HTR-8/SVneo (cell line): ENCODE data around the gene GGA1.

Experiments used
- DNase-seq: peaks from one replicate; pipeline ENCODE4 v3.0.0; 2011; ENCODE audit warnings: low spot score, mixed read lengths; ENCODE audit not compliant: insufficient read length
- FAIRE-seq: peaks from 2 replicates; lab custom pipeline; 2011; peaks lifted over from hg19 to GRCh38; lab: Jason Lieb, UNC

Gene GGA1

GRCh38 chr22:37627121-37627520 lies 18.5 kb downstream of the GGA1 start:
- FAIRE-seq (no peak), DNase-seq (no peak)

GRCh38 chr22:37627545-37627944 lies 18.9 kb downstream of the GGA1 start:
- DNase-seq (no peak), FAIRE-seq (no peak)

- no peak for FAIRE-seq
- DNase-seq = no peak
Observed at GRCh38 chr22:37628830-37629229, 20.2 kb downstream of the GGA1 start.

GRCh38 chr22:37629928-37630327 lies 21.3 kb downstream of the GGA1 start:
- DNase-seq (no peak), FAIRE-seq (no peak)

GRCh38 chr22:37630839-37631435 lies 22.3 kb downstream of the GGA1 start:
- no peak for FAIRE-seq
- DNase-seq = no peak

- DNase-seq (no peak), FAIRE-seq (no peak)
Observed at GRCh38 chr22:37631448-37632173, 23.0 kb downstream of the GGA1 start.

GRCh38 chr22:37632174-37633088 lies 23.8 kb downstream of the GGA1 start:
- DNase-seq (no peak), FAIRE-seq (no peak)

GRCh38 chr22:37633089-37633624 lies 24.5 kb downstream of the GGA1 start:
- FAIRE-seq (no peak), DNase-seq (no peak)

- no peak for FAIRE-seq
Observed at GRCh38 chr22:37633625-37634416, 25.2 kb downstream of the GGA1 start.

GRCh38 chr22:37634417-37634924 lies 25.8 kb downstream of the GGA1 start:
- DNase-seq (no peak), FAIRE-seq (no peak)

More at GRCh38 chr22:37633625-37634416, 25.2 kb downstream of the GGA1 start:
- no peak for DNase-seq

GRCh38 chr22:37635157-37635556 lies 26.5 kb downstream of the GGA1 start:
- DNase-seq (no peak), FAIRE-seq (no peak)

GRCh38 chr22:37636186-37636948 lies 27.7 kb downstream of the GGA1 start:
- FAIRE-seq = no peak
- no peak for DNase-seq

GRCh38 chr22:37636949-37637273 lies 28.3 kb downstream of the GGA1 start:
- DNase-seq (no peak), FAIRE-seq (no peak)

- no peak for FAIRE-seq
- no peak for DNase-seq
Observed at GRCh38 chr22:37638391-37639069, 29.9 kb downstream of the GGA1 start.

GRCh38 chr22:37639070-37639760 lies 30.6 kb downstream of the GGA1 start, which contains the start of gene SH3BP1:
Gene SH3BP1 (plus strand): TSS chr22:37639669. CDS start chr22:37639788, 119 bp downstream.
- DNase-seq (peak; percentile 51), FAIRE-seq (no peak)

GRCh38 chr22:37639771-37640590 lies 31.3 kb downstream of the GGA1 start:
- no peak for DNase-seq

More at GRCh38 chr22:37639771-37640590, 31.3 kb downstream of the GGA1 start:
- peak; percentile 23 for FAIRE-seq
